GM21423 (cell line): ENCODE results near the gene PMIS2.

Experiments used
- ATAC-seq: cut with Tn5 transposase; IDR thresholded peaks from one replicate; pipeline ENCODE4 v1.9.1; 2021; ENCODE audit warnings: mild to moderate bottlenecking, moderate library complexity; ENCODE audit not compliant: unreplicated experiment

Gene PMIS2

DNA sequence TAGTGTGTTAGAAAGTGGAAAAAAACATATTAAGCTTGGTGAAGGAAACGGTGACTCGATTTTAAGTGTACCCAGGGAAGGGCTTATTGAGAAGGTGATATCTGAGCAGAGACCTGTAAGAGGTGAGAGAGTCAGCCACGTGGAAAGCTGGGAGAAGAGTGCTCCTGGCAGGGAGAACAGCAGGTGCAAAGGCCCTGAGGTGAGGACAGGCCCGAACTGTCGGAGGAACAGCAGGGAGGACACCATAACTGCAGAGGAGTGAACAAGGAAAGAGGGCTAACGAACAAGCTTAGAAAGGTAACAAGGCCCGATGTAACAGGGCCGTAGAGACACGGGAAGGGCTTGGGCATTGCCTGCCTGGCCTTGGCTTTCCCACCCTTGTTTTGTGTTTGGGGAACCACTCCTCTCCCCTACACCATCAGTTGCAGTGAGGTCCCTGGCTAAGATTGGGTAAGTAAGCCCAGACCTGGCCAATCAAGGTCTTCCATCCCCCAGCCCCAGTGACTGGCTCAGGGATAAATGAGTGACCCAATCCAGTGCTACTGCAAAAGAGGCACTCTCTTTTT lies 29.9 kb upstream of the PMIS2 start:
- no peak for ATAC-seq

DNA sequence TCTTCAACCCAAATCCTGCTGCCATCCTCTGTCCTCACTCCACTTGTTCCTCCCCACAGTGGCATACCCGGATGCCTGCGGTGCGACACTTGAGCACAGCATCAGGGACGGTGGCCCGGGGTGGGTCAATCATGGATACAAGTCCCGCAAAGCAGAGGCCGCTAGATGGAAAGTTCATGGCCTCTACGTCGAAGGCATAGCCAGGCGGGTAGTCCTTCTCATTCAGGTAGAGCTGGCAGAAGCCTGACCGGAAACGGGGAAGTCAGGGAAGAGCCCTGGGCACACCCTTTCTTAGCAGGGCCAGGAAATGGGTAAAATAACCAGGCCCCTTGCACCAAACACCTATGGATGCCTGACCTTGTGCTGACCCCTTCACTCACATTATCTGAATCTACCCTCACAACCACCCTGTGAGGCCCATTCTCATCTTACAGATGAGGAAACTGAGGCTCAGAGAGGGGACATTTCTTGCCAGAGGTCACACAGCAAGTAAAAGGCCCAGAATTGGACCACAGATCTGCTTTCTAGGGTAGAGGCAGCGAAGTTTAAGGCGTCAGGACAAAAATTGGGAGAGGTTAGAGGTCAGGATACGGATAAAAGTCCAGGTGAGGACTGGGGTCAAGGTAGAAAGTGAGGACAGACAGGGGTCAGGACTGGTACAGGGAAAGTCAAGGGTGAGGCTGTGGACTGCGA lies 29.0 kb upstream of the PMIS2 start:
- no peak for ATAC-seq

DNA sequence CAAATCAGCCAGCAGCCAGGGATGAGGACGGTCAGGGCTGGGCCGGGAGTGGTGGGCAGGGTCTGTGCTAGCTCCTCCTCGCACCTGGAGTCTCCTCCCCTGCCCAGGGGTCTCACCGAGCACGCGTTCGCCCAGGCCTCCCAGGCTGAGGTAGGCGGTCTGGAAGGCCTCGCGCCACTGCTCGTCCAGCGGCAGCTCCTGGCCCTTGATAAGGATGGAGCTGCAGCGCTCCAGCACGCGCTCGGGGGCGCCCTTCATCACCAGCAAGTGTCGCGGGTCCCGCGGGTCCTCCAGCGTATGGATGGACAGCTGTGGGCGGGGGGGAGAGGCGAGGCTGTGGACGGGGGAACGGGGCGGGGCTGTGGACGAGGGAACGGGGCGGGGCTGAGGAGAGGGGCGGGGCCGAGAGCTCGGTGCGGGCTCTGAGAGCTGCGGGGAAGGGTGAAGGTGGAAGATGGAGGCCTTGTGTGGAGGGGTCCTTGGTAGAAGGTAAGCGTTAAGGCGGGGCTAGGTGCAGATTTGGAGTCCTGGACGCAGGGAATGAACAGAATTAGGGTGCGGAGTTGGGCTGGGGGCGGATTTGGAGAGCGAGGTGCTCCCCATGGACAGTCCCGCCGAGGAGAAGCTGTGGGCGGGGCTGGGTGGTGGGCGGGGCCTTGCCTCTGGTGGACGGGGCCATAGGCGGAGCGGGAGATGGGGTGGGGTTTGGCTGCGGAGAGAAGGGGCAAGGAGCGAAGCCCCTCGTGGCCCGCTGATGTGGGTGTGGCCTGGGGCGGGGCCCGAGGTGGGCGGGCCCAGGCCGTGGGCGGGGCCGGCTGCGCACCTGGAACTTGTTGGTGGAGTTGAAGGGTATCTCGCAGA lies 28.2 kb upstream of the PMIS2 start:
- no peak for ATAC-seq

DNA sequence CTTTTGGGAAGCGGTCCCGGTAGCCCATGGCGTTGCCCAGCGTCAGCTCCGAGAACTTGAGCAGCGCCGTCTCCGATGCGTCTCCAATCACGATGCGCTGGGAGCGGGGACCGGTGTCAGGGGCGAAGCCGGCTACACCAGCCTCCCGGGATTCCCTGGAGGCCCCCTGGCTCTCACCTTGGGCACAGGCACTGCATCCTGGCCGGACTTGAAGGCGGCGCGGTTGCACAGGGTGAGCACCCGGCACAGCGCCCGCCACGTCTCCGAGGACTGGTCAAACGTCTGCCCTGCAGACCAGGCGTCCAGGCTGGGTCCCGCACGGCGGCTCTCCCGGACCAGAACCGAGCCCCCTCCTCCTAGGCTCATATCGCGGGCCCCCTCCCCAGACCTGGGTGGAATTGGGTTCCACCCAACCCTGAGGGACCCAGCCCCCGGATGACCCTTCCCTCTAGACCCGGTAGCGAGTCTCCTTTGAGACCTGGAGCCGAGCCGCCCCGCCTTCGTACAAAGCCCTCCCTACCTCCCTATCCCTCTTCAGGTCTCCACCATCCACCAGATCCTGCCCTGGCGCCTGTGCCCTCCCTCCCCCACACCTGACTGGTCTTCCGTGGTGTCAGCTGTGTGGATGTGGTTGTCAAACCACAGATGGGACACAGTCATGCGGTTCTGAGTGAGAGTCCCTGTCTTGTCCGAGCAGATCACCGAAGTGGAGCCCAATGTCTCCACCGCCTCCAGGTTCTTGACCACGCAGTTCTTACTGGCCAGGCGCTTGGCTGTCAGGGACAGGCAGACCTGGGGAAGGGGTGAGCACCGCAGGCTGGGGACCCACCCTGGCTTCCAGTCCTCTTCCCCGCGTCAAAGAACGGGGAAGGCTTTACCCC lies 27.3 kb upstream of the PMIS2 start:
- no peak for ATAC-seq

DNA sequence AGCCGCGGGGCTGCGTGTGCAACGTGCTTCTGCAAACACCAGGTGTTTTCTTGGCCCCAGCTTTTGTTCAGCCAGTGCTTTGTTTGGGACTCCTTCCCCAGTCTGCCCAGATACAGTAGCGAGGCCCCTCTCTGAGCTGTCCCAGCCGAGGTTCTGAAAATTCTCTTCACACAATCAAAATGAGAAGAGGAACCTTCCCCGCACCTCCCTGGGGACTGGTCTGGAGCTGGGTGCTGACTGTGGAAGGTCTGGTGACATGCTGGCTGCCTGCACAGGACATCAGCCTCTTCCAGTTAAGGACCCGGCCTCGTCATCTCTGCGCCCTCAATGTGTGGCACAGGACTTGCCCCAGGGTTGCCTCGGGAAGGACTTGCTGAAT lies 26.7 kb upstream of the PMIS2 start:
- ATAC-seq: no peak

DNA sequence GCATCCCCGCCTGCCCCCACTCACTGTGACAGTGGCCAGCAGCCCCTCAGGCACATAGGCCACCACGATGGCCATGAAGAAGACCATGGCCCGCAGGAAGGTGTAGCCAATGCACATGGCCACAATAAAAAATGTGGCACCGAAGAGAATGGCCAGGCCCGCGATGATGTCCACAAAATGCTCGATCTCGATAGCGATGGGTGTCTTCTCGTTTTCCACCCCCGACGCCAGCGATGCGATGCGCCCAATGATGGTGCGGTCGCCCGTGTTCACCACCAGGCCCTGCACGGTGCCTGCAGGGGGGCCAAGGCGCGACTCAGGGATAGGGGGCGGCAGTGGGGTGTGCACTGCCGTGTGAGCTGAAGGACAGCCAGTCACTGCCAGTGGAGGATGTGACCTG lies 26.2 kb upstream of the PMIS2 start:
- no peak for ATAC-seq

DNA sequence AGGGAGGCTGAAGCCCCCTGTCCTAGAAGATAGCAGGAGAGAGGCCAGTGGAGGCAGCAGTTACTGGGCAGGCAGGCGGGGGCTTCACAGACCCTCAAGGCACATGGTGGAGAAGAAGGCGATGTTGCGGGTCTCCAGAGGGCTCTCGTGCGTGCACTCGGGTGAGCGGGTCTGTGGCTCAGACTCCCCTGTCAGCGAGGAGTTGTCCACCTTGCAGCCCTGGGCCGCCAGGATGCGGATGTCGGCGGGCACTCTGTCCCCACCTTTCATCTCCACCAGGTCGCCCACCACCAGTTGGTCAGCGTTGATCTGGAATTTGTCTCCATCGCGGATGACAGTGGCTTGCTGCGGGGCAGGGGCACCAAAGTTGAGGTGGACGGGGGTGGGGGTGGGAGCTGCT lies 25.7 kb upstream of the PMIS2 start:
- ATAC-seq: no peak

DNA sequence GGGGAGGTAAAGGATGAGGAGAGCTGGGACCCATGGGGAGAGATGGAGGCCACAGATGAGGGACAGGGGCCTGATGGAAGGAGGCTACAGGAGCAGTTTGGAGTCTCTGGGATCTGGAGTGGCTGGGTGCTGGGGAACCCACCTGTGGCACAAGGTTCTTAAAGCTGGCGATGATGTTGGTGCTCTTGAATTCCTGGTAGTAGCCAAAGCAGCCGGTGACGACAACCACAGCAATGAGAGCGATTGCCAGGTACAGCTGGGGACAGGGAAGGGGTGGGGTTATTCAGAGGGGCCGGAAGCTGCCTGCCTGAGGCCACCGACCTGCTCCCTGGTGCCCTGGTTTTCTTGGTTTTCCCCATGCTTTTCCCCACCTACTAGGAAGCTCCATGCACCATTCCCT lies 25.3 kb upstream of the PMIS2 start:
- ATAC-seq: no peak

DNA sequence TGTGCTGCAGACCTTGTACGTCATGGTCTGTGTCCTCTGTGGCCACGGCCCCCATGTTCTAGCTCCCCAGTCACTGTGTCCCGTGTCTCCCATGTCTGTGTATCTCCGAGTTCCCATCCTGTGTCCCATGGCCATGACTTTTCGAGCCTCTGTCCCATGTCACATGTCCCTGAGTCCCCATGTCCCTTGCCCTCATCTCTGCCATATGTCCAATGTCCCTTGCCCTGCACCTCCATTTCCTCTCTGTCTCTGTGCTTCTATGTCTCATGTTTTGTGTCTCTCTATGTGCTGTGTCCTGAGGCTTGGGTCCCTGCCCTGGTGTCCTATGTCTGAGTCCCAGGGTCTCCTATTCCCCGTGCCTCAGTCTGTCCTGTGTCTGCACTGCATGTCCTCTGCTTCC lies 24.5 kb upstream of the PMIS2 start:
- no peak for ATAC-seq

DNA sequence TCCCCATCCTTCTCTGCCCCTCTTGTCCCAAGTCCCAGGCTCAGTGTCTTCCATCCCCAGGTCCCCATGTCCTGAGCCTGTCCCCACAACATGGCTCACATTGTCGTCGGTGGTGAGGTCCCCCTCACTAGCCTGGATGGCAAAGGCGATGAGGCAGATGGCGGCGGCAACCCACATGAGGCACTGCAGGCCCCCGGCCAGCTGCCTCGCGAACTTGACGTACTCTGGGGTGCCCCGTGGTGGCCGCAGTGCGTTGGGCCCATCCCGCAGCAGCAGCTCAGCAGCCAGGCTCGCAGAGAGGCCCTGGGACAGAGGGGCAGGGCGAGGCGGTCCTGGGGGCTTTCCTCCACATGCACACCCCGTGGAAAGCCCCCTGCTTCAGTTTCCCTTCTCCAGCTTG lies 23.6 kb upstream of the PMIS2 start:
- no peak for ATAC-seq

DNA sequence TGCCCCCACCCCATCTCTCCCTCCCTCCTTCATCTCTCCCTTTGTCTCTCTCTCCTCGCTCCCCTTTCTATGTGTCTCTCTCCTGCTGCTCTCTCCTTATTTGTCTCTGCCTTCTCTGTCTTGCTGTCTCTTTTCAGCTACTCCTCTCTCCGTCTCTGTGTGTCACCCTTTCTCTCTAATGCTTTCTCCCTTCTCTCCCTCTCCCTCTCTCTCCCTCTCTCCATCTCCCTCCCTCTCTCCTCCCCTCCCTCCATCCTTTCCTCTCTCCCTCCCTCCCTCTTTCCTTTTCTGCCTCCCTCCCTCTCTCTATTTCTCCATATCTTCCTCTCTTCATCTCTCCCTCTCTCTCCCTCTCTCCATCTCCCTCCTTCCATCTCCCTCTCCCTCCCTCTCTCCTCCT lies 23.2 kb upstream of the PMIS2 start:
- no peak for ATAC-seq

DNA sequence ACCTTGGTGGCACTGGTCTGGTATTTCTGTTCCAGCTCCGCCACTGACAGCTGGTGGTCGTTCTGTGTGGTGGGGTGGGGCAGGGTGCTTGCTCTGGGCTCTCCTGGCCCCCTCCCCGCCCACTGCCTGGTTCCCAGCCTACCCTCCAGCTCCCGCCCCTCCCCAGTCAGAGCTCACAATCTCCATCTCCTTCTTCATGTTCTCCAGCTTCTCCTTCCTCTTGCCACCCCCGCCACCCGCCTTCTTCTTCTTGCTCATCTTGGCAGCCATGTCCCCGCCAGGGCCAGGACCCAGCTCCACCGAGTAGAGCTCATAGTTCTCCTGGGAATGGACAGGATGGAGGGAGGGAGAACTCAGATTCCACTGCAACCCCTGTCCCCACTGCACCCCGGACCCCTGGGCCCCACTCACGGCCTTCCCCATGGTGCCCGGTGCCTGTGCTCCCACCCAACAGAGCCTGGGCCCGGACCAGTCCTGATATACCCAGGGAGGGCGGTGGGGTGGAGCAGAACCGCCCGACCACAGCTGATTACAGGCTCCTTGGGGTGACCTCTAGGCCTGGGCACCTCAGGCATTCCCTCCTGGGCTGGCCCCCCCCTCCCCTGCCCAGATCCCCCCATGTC lies 22.7 kb upstream of the PMIS2 start, which contains the start of gene ATP4A:
ATP4A (minus strand) TSS at position 452 of the 623 bp plus-strand sequence; CDS start at position 423, 29 bp downstream.
- ATAC-seq: no peak

DNA sequence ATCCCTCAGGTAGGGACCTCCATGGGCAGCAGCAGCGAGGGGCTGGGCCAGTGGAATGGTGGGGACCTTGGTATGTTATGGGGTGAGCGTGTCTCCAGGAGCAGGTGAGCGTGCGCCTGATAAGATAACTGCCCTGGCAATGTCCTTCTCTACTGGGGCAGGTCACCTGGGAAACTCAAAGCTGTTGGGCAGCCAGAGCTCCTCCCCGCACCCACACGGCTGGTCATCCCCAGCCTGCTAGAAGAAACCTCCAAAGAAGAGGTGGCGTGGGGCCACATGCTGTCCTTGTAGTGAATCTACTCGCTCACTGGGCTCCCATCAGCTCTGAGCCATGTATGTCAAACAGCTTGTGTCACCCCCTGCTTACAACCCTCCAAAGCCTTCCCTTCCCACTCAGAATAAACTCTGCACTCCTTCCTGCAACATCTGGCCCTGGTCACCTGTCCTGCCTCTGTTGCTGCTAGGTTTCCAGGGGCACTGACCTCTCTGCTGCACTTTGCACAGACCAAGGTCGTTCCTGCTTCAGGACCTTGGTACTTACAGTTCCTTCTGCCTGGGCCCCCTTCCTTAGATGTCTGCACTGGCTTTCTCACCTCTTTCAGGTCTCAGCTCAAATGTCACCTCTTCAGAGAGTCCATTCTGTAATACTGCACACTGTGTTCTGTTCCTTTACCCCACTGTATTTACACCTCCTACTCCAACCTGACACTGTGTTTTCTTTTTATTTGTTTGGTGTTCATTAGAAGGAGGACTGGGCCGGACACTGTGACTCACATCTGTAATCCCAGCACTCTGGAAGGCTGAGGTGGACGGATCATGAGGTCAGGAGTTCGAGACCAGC lies 20.7 kb upstream of the PMIS2 start:
- no peak for ATAC-seq

DNA sequence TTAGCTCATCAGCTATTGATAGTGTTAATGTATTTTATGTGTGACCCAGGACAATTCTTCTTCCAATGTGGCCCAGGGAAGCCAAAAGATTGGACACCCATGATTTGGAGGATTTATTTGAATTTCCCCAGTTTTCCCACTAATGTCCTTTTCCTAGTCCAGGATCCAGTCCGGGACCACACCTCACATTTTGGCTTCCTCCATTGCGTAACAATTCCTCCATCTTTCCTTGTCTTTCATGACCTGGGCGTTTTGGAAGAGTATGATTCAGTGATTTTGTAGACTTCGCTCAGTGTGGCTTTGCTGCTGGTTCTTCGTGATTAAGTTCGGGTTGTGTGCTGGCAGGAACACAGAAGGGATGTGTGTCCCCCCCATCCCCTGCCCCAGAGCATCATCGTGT lies 19.2 kb upstream of the PMIS2 start:
- no peak for ATAC-seq

DNA sequence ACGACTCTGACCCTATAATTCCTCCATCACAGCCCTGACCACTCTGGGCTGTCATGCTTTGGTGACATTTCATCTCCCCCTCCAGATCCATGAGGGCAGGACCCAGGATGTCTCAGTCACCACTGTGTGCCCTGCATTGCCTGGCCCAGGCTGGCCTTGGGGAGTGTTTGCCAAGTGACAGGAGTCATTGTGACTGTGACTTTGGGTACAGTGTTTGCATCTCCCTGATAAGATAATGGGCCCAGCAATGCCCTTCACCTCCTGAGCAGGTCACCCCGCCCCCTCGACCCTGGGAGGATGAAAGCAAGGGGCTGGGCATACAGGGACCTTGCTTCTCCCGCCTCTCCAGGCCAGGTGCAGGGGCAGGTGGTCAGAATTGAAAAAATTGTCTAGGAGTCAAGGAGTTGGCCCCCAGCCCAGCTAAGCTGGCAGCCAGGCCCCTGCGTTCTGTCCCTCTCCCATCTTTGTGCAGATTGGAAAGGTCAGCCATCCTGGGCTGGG lies 16.6 kb upstream of the PMIS2 start:
- no peak for ATAC-seq

DNA sequence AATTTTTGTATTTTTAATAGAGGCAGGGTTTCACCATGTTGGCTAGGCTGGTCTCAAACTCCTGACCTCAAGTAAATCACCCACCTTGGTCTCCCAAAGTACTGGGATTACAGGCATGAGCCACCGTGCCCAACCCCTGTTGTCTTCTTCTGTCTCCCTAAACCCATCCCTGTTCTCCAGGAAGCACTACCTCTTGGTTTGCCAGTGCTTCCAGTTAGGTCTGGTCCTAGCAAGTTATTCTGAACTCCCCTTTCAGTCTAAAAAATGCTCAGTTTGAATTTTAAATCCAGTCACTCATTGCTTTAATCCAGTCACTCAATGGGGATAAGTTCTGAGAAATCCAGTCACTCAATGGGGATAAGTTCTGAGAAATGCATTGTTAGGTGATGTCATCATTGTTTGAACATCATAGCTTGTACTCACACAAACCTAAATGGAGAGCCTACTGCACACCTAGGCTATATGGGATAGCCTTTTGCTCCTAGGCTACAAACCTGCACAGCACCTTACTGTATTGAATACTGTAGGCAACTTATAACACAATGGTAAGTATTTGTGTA lies 14.5 kb upstream of the PMIS2 start:
- no peak for ATAC-seq

DNA sequence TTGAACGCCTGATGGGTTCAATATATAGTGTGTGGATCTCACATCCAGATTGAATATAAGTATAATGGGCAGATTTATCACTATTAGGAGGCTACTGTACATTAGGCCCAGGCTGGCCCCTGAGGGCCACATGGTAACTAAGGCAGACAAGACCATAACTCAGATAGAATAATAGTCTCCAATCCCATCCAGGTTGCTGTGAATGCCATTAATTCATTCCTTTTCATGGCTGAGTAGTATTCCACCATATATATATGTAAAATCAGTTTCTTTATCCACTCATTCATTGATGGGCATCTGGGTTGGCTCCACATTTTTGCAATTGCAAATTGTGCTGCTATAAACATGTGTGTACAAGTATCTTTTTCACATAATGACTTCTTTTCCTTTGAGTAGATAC lies 8.1 kb upstream of the PMIS2 start:
- no peak for ATAC-seq

DNA sequence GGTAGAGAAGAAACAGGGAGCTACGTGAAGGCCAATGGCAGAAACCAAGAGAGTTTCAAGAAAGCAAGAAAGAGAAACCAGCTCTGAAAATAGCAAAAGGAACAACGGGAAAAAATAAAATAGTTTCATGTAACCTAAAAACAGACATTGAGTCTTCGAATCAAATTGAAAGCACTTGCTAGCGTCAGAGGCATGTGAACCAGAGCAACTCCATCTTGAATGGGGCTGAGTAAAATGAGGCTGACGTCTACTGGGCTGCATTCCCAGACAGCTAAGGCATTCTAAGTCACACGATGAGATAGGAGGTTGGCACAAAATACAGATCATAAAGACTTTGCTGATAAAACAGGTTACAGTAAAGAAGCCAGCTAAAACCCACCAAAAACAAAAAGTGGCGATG lies 7.3 kb upstream of the PMIS2 start:
- no peak for ATAC-seq

DNA sequence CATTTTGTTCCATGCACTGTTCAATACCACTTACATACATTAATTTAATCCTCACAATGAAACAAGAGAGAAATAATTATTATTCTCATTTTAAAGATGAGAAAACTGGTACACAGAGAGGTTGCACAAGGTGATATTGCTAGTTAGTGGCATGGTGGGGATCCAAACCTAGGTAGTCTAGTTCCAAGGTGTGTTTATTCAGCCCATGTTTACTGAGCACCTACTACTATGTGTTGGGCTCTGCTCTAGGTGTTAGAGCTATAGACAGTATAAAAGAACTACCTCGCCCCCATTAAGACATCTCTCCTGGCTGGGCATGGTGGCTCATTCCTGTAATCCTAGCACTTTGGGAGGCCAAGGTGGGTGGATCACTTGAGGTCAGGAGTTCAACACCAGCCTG lies 3.2 kb upstream of the PMIS2 start:
- ATAC-seq: no peak
